Hematopoietic multipotent progenitor cell (in vitro differentiated cells): Measurements from ENCODE around the gene CFAP45. TPM values are rescaled to one million over a fixed set of nuclear protein-coding genes. Genes with fewer than 3 reads are reported as not detected.

Experiments used
- DNase-seq, 3 donors: peaks; one replicate each; pipeline ENCODE4 v3.0.0-alpha.2; 2011 to 2015; ENCODE audit warnings: low read depth in 2 of 3, low spot score in 2 of 3
- small RNA-seq: library from RNA; depleted of rRNA; stranded (forward); fragments of <200 nt; gene quantifications from one replicate; pipeline ENCODE3, GENCODE V24; 2012
- total RNA-seq: library from RNA; depleted of rRNA; stranded (reverse); fragments of >200 nt; gene quantifications from one replicate; pipeline ENCODE4 v1.2.3, GENCODE V29; 2012

The CFAP45 gene
- total RNA-seq, 1 donor = 0.81 TPM

DNA sequence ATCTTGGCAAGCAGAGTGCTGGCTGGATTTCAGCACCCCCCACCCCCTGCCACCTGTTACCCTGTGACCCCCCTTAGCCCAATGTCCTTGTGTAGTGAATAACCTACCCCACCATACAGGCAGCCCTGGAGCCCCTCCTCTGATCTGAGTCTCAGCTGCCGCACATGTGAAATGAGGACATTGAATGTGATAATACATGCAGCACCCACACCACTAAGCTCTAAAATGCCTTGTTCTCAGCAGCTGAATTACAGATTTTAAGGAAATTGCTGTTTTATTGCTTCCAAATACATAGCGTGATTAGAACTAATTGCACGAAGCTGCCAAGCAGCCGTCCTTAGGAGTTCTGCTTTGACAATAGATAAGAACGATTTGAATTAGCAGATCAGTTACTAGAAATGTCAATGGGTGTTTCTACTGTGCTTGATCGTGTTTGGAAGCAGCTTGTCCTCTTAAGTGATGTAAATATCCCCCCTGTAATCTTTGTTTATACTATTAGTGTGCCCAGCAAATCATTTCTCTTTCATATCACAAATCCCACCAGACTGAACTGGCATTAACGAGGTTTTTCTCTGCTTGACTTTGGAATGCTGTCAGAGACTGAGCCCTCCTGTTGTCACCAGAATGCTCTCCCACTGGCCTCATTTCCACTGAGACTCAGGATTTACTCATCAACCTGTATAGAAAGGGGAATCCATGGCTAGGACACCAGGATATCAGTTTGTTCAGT is 68.4 kb downstream of the CFAP45 start:
- DNase-seq = no peak

DNA sequence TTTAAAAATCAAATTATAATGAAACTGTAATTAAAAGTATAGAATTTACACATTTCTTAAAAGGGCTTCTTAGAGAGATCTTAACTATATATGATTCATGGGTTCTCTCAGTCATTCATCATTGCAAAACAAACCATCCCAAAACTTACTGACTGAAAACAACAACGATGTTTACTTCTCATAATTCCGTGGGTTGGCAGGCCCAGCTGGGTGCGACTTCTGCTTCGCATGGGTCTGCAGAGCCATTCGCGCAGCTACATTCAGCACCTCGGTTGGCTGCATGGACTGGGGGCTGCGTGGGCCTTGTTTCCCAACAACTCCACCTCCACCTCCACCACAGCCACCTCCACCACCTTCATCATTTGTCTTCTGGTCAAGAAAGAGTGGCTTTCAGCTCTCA is 69.2 kb downstream of the CFAP45 start:
- no peak for DNase-seq

DNA sequence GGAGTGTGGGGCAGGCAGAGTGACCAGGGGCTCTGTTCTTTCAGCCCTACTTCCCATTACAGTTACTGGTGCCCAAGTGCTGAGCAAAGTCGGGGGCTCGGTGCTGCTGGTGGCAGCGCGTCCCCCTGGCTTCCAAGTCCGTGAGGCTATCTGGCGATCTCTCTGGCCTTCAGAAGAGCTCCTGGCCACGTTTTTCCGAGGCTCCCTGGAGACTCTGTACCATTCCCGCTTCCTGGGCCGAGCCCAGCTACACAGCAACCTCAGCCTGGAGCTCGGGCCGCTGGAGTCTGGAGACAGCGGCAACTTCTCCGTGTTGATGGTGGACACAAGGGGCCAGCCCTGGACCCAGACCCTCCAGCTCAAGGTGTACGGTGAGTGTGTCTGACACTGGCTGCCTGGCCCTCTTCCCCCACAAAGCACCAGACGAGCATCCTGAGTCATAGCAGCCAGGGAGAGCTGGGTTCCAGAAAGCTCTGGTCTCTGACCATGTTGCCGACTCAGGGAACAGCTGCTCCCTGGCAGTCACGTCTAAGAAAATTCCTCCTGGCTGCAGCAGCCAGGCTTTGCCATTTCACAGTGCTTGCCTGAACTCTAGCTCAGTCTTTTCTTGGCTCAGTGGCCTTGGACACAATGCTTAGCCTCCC is 70.0 kb downstream of the CFAP45 start:
- DNase-seq = no peak

DNA sequence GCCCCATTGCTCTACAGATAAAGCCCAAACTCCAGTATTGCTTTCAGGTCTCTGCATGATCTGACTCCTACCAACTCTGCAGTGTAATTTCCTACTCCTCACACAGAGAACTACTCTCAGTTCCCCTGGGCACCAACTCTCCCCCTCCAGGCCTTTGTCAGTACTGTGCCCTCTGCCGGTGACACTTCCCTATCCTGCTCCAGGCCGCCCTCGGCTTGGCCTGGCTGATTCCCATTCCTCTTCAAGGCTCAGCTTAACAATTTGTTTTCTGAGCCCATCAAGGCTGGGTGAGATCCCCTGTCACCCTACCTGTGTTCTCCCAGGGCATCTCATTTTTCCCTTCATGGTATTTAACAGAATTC is 70.7 kb downstream of the CFAP45 start:
- DNase-seq = peak in 2 of 3 donors; percentile 56 to 73

DNA sequence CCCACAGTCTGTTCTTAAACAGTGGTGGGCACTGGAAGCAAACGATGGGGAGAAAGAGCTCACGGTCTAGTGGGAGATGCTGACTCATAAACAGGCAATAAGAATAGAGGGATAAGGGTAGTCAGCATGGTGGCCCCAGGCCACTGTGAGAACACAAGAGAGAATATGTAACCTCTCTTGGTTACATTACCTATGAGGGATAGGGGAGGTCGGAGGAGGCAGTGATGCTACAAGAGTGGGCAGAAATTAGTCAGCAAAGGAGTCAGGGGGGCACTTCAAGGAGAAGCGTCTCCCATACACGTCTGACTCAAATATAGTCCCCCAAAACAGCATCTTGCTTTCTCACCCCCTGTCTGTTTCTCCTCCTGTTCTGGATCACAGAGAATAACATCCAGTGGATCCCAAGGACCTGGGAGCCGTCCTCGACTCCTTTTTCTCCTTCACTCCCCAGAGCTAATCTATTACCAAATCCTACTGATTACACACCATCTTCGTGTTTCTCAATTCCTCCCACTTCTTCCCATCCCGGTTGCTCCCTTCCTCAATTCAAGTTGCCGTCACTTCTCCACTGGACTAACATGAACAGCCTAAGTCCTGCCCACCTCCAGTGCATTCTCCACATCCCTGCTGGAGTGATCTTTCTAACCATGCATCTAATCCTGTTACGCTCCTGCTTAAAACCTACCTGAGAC is 71.2 kb downstream of the CFAP45 start:
- no peak for DNase-seq

DNA sequence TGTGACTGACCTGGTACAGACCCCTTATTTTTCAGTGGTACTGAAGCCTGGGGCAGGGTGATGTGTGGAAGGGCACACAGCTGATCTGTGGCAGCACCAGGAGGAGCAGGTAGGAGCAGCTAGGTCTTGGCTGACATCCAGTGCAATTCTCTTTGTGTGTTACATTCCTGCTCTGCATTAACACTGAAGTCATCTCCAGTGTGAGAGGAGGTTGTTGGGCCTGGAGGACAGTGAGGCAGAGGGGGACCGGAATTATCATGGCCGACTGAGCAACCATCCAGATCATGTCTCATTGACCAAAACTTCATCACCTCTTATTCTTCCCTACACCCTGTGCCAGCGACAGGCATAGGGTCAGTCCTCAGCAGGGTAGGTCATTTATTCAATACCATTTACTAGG is 71.8 kb downstream of the CFAP45 start:
- DNase-seq = no peak

DNA sequence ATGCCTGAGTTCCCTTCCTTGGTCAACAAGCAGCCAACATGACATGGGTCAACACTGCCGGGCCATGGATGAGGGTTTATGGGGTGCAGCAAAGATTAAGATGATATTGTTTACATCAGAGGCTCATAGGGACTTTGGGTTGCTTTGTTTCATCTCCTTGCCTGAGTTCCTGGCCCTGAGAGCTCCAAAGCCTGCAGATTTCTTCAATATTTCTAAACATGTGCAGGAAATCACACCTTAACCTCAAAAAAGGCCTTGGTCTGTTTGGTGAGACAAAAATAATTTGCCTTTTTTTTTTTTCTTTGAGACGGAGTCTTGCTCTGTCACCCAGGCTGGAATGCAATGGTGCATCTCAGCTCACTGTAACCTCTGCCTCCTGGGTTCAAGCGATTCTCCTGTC is 72.4 kb downstream of the CFAP45 start:
- no peak for DNase-seq

DNA sequence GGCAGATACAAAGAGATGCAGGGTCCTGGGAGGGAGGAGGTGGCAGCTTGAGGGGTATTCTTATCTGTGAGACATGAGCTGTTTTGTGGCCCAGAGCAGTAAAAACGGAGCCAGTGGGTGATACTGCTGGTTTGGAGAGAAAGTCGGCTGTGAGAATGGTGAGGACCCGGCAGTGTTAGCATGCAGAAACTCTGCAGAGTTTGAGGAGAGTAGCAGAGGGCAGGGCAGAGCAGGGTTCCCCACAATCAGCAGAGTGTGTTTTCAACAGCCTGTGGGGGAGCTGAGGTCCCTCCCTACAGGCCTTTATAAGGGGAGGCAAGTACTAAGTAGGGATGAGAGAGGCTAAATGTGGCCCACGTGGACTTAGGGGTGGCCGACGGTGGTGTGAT is 72.9 kb downstream of the CFAP45 start:
- DNase-seq = no peak

DNA sequence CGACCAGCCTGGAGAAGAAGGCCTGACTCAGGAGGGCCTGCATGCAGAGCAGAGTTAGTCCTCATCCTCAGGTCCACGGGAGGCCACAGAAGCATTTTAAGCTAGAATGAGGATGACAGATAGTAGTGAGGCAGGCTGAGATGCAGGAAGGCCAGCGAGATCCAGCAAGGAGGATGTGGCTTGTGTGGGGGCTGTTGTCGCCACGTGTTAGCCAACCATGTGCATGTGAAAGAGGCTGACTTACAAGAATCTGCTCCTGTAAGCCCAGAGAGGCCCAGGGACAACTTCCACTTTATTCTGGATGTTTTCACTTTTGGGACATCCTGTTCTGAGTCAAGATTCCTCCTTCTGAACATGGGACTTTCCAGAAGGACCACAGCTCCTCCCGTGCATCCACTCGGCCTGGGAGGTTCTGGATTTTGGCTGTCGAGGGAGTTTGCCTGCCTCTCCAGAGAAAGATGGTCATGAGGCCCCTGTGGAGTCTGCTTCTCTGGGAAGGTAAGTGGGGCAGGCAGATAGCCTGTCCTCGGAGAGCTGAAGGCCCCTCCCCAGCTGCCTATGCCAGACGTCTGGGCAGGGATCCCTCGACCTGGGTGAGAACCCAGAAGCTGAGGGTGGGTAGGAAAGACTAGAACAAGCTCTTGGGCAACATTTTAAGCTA is 73.4 kb downstream of the CFAP45 start, which contains the start of gene SLAMF8:
Gene SLAMF8, plus strand, starts transcription at position 433 of the 661 bp plus-strand sequence. Its CDS starts 26 bp downstream, at position 459.
- peak in 2 of 3 donors; percentile 15 to 52 for DNase-seq

DNA sequence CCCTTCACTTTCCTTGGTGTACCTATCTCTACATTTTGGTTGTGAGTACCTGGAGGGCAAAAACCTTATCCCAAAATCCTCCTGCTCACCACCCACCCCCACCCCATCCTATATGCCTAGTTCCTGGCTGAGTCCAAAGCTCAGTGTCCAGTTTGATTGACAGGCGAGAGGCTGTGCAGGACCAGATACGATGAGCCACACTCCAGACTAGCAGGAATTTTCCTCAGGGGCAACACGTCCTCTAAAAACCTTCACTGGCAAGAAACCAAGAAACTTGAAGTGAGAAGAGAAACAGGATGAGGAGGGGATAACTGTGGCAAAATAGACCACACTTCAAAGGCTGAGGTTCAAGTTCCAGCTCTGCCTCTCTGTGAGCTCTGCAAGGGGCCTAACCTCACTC is 74.4 kb downstream of the CFAP45 start:
- DNase-seq = no peak

DNA sequence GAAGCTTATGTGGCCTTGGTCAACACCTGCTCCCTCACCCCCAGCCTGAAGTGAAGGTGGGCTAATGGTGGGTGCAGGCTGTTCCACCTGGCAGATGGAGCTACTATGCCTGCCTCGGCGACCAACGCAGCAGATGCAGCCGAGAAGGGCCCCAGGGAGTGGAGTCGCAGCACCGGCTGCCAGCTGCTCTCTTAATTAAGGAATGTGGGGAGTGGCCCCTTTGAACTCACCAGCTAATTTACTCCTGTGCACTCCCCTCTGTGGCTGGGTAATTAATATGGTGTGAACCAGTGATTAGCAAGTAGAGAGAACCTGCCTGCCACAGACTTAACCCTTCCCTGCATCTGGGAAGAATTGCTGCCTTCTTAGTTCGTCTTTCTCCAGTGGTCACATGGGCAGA is 76.6 kb downstream of the CFAP45 start:
- DNase-seq = no peak

Small RNAs within 50 kb of the gene (small RNA-seq; reads per million reads assigned to genes)
- gene MIR4259 = not detected
- gene RF00570 = not detected

Other genes starting within 250 kb of the CFAP45 start
- not detected for gene CRP, start 185.6 kb downstream of the CFAP45 start, total RNA-seq
- 54.1 TPM for gene DUSP23, start 119.2 kb downstream of the CFAP45 start, total RNA-seq
- gene FCRL6, start 97.8 kb downstream of the CFAP45 start, total RNA-seq = under 0.01 TPM
- 0.27 TPM for gene SLAMF8, start 73.3 kb downstream of the CFAP45 start, total RNA-seq
- not detected for gene VSIG8, start 37.5 kb downstream of the CFAP45 start, total RNA-seq
- 935 TPM for gene TAGLN2, start 25.3 kb upstream of the CFAP45 start, total RNA-seq
- 0.54 TPM for gene IGSF9, start 45.4 kb upstream of the CFAP45 start, total RNA-seq
- under 0.01 TPM for gene SLAMF9, start 54.1 kb upstream of the CFAP45 start, total RNA-seq
- gene PIGM, start 131.8 kb upstream of the CFAP45 start, total RNA-seq = 6.5 TPM
- under 0.01 TPM for gene KCNJ10, start 170.0 kb upstream of the CFAP45 start, total RNA-seq
- gene KCNJ9, start 181.4 kb upstream of the CFAP45 start, total RNA-seq = not detected
- 52.0 TPM for gene IGSF8, start 198.5 kb upstream of the CFAP45 start, total RNA-seq
- not detected for gene ATP1A2, start 215.6 kb upstream of the CFAP45 start, total RNA-seq